ENCODE measurements around the gene PPDPF. TPM values are rescaled to one million over a fixed set of nuclear protein-coding genes. Genes with fewer than 3 reads are reported as not detected.

Gene PPDPF
- total RNA-seq, 1 experiment from 2014 or later: 148 TPM

- intact Hi-C loops (cut with micrococcal nuclease; ENCODE audit: unreplicated experiment): no loop called here
- Histone ChIP-seq H3K27me3 (replicated peaks; ENCODE audit: insufficient read depth, low read depth, low read length, poor library complexity) (peaks cover 48% of the 10 kb centered on the region), H3K27ac (ENCODE audit: low read depth, low read length, poor library complexity, severe bottlenecking) (no peak overlapping the region), H3K4me1 (ENCODE audit: insufficient read depth, low read length, poor library complexity, severe bottlenecking) (peaks cover 11% of the 10 kb centered on the region), H3K36me3 (ENCODE audit: insufficient read depth, low read length, poor library complexity, severe bottlenecking) (no peaks in the 10 kb centered on the region), H3K9me3 (ENCODE audit: low read depth, low read length, poor library complexity, severe bottlenecking) (no peaks in the 10 kb centered on the region), H3K4me3 (ENCODE audit: low read depth, low read length, poor library complexity, severe bottlenecking) (no peak overlapping the region)
- CTCF ChIA-PET: no interaction called here
- no peak for DNase-seq (ENCODE audit: low spot score)
- POLR2A ChIA-PET (ENCODE audit: low non-redundant PET): no interaction called here
- BruUV-seq (replicated peaks): no TSS peak
- TF ChIP-seq EZH2 (IDR thresholded peaks at IDR 0.05; ENCODE audit: borderline replicate concordance, low read depth, low read length, poor library complexity, severe bottlenecking) (no peak), CTCF (conservative IDR thresholded peaks at IDR 0.05; ENCODE audit: low read depth, low read length) (no peak)
These were observed 28.5 kb downstream of the PPDPF start for GRCh38 chr20:63549019-63549418.

GRCh38 chr20:63549679-63550282 lies 29.2 kb downstream of the PPDPF start:
- Histone ChIP-seq H3K4me3 (ENCODE audit: low read depth, low read length, poor library complexity, severe bottlenecking) (no peak overlapping the region), H3K27me3 (replicated peaks; ENCODE audit: insufficient read depth, low read depth, low read length, poor library complexity) (peaks cover 41% of the 10 kb centered on the region), H3K4me1 (ENCODE audit: insufficient read depth, low read length, poor library complexity, severe bottlenecking) (peaks cover 14% of the 10 kb centered on the region), H3K36me3 (ENCODE audit: insufficient read depth, low read length, poor library complexity, severe bottlenecking) (no peaks in the 10 kb centered on the region), H3K9me3 (ENCODE audit: low read depth, low read length, poor library complexity, severe bottlenecking) (no peaks in the 10 kb centered on the region), H3K27ac (ENCODE audit: low read depth, low read length, poor library complexity, severe bottlenecking) (no peak overlapping the region)
- POLR2A ChIA-PET (ENCODE audit: low non-redundant PET): no interaction called here
- no TSS peak for BruUV-seq (replicated peaks)
- TF ChIP-seq EZH2 (IDR thresholded peaks at IDR 0.05; ENCODE audit: borderline replicate concordance, low read depth, low read length, poor library complexity, severe bottlenecking) (no peak), CTCF (conservative IDR thresholded peaks at IDR 0.05; ENCODE audit: low read depth, low read length) (no peak)
- CTCF ChIA-PET: no interaction called here
- DNase-seq (ENCODE audit: low spot score): no peak
- intact Hi-C loops (cut with micrococcal nuclease; ENCODE audit: unreplicated experiment): no loop called here

GRCh38 chr20:63551068-63551467 lies 30.5 kb downstream of the PPDPF start:
- TF ChIP-seq CTCF (conservative IDR thresholded peaks at IDR 0.05; ENCODE audit: low read depth, low read length) (no peak), EZH2 (IDR thresholded peaks at IDR 0.05; ENCODE audit: borderline replicate concordance, low read depth, low read length, poor library complexity, severe bottlenecking) (no peak)
- no peak for DNase-seq (ENCODE audit: low spot score)
- H3K4me1 ChIP-seq (ENCODE audit: insufficient read depth, low read length, poor library complexity, severe bottlenecking): peaks cover 14% of the 10 kb centered on the region
- no peak overlapping the region for H3K27ac ChIP-seq (ENCODE audit: low read depth, low read length, poor library complexity, severe bottlenecking)
- intact Hi-C loops (cut with micrococcal nuclease; ENCODE audit: unreplicated experiment): no loop called here
- ChIA-PET POLR2A (ENCODE audit: low non-redundant PET) (no interaction called here), CTCF (no interaction called here)
- H3K9me3 ChIP-seq (ENCODE audit: low read depth, low read length, poor library complexity, severe bottlenecking): no peaks in the 10 kb centered on the region
- H3K36me3 ChIP-seq (ENCODE audit: insufficient read depth, low read length, poor library complexity, severe bottlenecking): no peaks in the 10 kb centered on the region
- BruUV-seq (replicated peaks): no TSS peak
- peaks cover 28% of the 10 kb centered on the region for H3K27me3 ChIP-seq (replicated peaks; ENCODE audit: insufficient read depth, low read depth, low read length, poor library complexity)
- H3K4me3 ChIP-seq (ENCODE audit: low read depth, low read length, poor library complexity, severe bottlenecking): no peak overlapping the region
